ENCODE results near the gene RAPGEF3.

Gene RAPGEF3

GRCh38 chr12:47731723-47732122 is 27.0 kb downstream of the RAPGEF3 start:
- H3K27me3 ChIP-seq (ENCODE audit: insufficient read depth, poor library complexity, severe bottlenecking), result no peaks in the 10 kb centered on the region
- H3K4me3 ChIP-seq (replicated peaks; ENCODE audit: insufficient read depth, low read length), result no peak overlapping the region
- DNase-seq (ENCODE audit: low read depth in 1 of 2, low spot score in 1 of 2), result no peak
- TF ChIP-seq SPI1 (IDR thresholded peaks at IDR 0.05; ENCODE audit: borderline replicate concordance, low read depth), result no peak
- no peak for TF ChIP-seq REST (IDR thresholded peaks at IDR 0.05; ENCODE audit: insufficient replicate concordance, low read depth)
- TF ChIP-seq CTCF (IDR thresholded peaks at IDR 0.05; ENCODE audit: insufficient read depth, low read length), result no peak
- TF ChIP-seq POLR2AphosphoS5 (IDR thresholded peaks at IDR 0.05; ENCODE audit: low read depth), result no peak
- TF ChIP-seq GABPA (IDR thresholded peaks at IDR 0.05; ENCODE audit: low read depth), result no peak
- no peak overlapping the region for H3K27ac ChIP-seq (replicated peaks)

GRCh38 chr12:47730341-47730744 is 28.3 kb downstream of the RAPGEF3 start:
- TF ChIP-seq REST (IDR thresholded peaks at IDR 0.05; ENCODE audit: insufficient replicate concordance, low read depth) (no peak), GABPA (IDR thresholded peaks at IDR 0.05; ENCODE audit: low read depth) (no peak), SPI1 (IDR thresholded peaks at IDR 0.05; ENCODE audit: borderline replicate concordance, low read depth) (no peak), POLR2AphosphoS5 (IDR thresholded peaks at IDR 0.05; ENCODE audit: low read depth) (no peak), CTCF (IDR thresholded peaks at IDR 0.05; ENCODE audit: insufficient read depth, low read length) (no peak)
- no peak overlapping the region for H3K4me3 ChIP-seq (replicated peaks; ENCODE audit: insufficient read depth, low read length)
- H3K27ac ChIP-seq (replicated peaks), result no peak overlapping the region
- no peaks in the 10 kb centered on the region for H3K27me3 ChIP-seq (ENCODE audit: insufficient read depth, poor library complexity, severe bottlenecking)
- no peak for DNase-seq (ENCODE audit: low read depth in 1 of 2, low spot score in 1 of 2)

GRCh38 chr12:47729233-47729632 is 29.4 kb downstream of the RAPGEF3 start:
- no peak for DNase-seq (ENCODE audit: low read depth in 1 of 2, low spot score in 1 of 2)
- no peak for TF ChIP-seq REST (IDR thresholded peaks at IDR 0.05; ENCODE audit: insufficient replicate concordance, low read depth)
- TF ChIP-seq POLR2AphosphoS5 (IDR thresholded peaks at IDR 0.05; ENCODE audit: low read depth), result no peak
- TF ChIP-seq SPI1 (IDR thresholded peaks at IDR 0.05; ENCODE audit: borderline replicate concordance, low read depth), result no peak
- TF ChIP-seq CTCF (IDR thresholded peaks at IDR 0.05; ENCODE audit: insufficient read depth, low read length), result no peak
- TF ChIP-seq GABPA (IDR thresholded peaks at IDR 0.05; ENCODE audit: low read depth), result no peak
- no peaks in the 10 kb centered on the region for H3K27me3 ChIP-seq (ENCODE audit: insufficient read depth, poor library complexity, severe bottlenecking)

More at GRCh38 chr12:47729233-47729632, 29.4 kb downstream of the RAPGEF3 start:
- H3K27ac ChIP-seq (replicated peaks), result no peak overlapping the region
- no peak overlapping the region for H3K4me3 ChIP-seq (replicated peaks; ENCODE audit: insufficient read depth, low read length)

Measured in HL-60 (cell line).